ENCODE measurements around the gene GABRB3. TPM values are rescaled to one million over a fixed set of nuclear protein-coding genes. Genes with fewer than 3 reads are reported as not detected.

GABRB3 gene
- total RNA-seq, 3 donors from 2014 or later: 0.52 to 3.2 (median 3.1) TPM

DNA sequence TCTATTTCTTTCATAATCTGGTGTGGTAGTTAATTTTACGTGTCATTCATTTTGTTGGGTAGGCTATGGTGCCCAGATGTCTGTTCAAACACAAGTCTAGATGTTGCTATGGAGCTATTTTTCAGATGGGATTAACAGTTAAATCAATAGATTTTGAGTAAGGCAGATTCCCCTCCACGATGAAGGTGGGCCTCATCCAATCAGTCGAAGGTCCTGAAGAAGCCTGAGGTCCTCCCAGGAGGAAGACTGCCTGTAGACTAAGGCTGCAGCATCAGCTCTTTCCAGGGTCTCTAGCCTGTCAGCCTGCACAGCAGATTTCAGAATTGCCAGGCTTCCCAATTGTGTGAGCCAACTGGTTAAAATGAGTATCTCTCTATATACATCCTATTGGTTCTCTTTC, 92.9 kb downstream of the GABRB3 start:
- Histone ChIP-seq H3K36me3 (ENCODE audit: low read depth) (no peaks in the 10 kb centered on the region), H3K4me1 (ENCODE audit: low read depth) (no peaks in the 10 kb centered on the region), H3K9me3 (peaks cover 52% of the 10 kb centered on the region), H3K4me3 (no peak overlapping the region)
- DNase-seq (no peak), ATAC-seq (no peak)
- TF ChIP-seq, protein P1, sequence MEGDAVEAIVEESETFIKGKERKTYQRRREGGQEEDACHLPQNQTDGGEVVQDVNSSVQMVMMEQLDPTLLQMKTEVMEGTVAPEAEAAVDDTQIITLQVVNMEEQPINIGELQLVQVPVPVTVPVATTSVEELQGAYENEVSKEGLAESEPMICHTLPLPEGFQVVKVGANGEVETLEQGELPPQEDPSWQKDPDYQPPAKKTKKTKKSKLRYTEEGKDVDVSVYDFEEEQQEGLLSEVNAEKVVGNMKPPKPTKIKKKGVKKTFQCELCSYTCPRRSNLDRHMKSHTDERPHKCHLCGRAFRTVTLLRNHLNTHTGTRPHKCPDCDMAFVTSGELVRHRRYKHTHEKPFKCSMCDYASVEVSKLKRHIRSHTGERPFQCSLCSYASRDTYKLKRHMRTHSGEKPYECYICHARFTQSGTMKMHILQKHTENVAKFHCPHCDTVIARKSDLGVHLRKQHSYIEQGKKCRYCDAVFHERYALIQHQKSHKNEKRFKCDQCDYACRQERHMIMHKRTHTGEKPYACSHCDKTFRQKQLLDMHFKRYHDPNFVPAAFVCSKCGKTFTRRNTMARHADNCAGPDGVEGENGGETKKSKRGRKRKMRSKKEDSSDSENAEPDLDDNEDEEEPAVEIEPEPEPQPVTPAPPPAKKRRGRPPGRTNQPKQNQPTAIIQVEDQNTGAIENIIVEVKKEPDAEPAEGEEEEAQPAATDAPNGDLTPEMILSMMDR (IDR thresholded peaks at IDR 0.05): no peak
- intact Hi-C loops (cut with DNase I, micrococcal nuclease): no loop called here

DNA sequence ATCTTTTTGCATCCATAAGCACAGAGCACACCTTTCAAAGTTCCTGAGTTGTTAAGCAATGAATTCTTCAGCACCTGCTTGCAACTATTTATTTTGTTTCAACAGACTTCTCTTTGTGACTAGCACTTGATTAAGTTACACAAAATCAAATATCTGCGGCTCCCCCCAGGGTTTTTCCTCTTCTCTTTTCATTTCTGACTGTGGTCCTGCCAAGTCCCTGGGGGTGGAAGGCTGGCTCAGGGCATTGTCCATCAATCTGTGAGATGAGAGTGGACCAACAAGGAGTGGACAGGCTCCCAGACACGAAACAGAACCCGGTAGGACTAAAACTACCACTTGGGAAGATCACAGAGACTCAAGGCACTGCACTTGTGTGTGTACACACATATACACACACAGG, 96.8 kb downstream of the GABRB3 start:
- Histone ChIP-seq H3K36me3 (ENCODE audit: low read depth) (no peaks in the 10 kb centered on the region), H3K9me3 (peaks cover 58% of the 10 kb centered on the region), H3K4me3 (no peak overlapping the region), H3K4me1 (ENCODE audit: low read depth) (no peaks in the 10 kb centered on the region)
- intact Hi-C loops (cut with DNase I, micrococcal nuclease): no loop called here
- ATAC-seq (no peak), DNase-seq (no peak)
- TF ChIP-seq, protein P1 (IDR thresholded peaks at IDR 0.05): no peak

DNA sequence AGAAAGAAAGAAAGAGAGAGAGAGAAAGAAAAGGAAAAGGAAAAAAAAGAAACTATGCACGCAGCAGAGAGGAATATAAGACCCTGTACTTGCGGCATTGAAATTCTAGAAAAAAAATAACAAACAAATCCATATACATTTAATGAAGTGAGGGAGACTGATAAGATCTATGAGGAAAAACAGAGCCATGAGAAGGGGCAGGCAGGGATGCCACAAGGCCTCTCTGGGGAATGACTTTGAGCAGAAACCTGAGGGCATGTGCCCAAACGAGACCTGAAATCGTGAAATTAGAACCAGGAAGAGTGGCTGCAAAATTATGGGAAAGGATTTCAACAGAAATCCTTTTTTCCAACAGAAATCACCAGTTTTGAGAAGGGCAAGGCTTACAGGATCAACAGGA, 98.4 kb downstream of the GABRB3 start:
- TF ChIP-seq, protein P1 (IDR thresholded peaks at IDR 0.05): no peak

DNA sequence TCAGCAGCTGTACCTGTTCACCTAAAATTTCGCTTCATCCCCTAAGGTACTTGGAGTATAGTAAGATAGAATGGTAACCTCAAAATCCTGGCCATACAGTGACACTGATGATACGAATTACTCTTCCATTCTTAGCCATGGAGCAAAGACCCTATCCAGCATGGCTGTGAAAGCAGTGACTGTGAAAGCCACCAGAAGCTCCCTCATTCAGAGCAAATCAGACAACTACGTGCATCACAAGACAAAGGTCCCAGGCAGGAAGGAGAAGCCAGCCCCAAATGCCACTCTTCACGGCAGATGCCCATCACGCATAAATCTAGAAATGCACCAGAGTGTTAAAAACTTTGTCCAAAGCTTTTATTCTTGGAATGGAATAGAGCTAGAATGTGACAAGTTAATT, 99.4 kb downstream of the GABRB3 start:
- Histone ChIP-seq H3K9me3 (peaks cover 61% of the 10 kb centered on the region), H3K4me1 (ENCODE audit: low read depth) (no peaks in the 10 kb centered on the region), H3K36me3 (ENCODE audit: low read depth) (no peaks in the 10 kb centered on the region), H3K4me3 (no peak overlapping the region)
- ATAC-seq: no peak
- TF ChIP-seq, protein P1 (IDR thresholded peaks at IDR 0.05): no peak
- intact Hi-C loops (cut with DNase I, micrococcal nuclease): no loop called here
- DNase-seq: no peak

More for the DNA sequence above, 98.4 kb downstream of the GABRB3 start:
- Histone ChIP-seq H3K4me1 (ENCODE audit: low read depth) (no peaks in the 10 kb centered on the region), H3K36me3 (ENCODE audit: low read depth) (no peaks in the 10 kb centered on the region), H3K4me3 (no peak overlapping the region), H3K9me3 (peaks cover 67% of the 10 kb centered on the region)
- intact Hi-C loops (cut with DNase I, micrococcal nuclease): no loop called here
- ATAC-seq (no peak), DNase-seq (no peak)

DNA sequence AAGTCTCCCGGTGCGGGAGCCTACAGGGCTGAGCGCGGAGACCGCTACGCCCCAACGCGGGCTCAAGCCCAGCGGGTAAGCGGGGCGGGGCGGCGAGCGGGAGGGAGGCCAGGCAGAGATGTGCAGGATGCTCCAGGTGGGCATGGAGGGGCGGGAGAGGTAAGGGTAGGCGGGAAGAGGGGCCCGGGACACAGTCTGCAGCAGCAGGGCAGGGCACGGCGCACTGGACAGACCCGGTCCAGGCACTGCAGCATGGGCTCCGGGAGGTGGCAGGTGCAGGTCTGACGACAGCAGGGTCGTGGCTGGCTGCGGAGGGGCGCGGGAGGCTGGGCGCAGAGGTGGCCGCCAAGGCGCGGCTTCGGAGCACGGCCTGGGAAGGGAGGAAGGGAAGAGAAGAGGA, 102.8 kb downstream of the GABRB3 start:
- no peak for ATAC-seq

More for the DNA sequence above, 102.8 kb downstream of the GABRB3 start:
- DNase-seq: no peak
- intact Hi-C loops (cut with DNase I, micrococcal nuclease): no loop called here
- Histone ChIP-seq H3K4me1 (ENCODE audit: low read depth) (no peaks in the 10 kb centered on the region), H3K4me3 (no peak overlapping the region), H3K9me3 (peaks cover 78% of the 10 kb centered on the region), H3K36me3 (ENCODE audit: low read depth) (no peaks in the 10 kb centered on the region)
- TF ChIP-seq, protein P1 (IDR thresholded peaks at IDR 0.05): no peak
